A673 (cell line): ENCODE measurements around the gene ME1. TPM values are rescaled to one million over a fixed set of nuclear protein-coding genes. Genes with fewer than 3 reads are reported as not detected.

ENCODE experiments used
- BruUV-seq: library from RNA; stranded (reverse); fragments of 400-500 nt; replicated peaks from 2 replicates; lab custom pipeline; 2021; lab: Mats Ljungman, UMichigan
- CTCF ChIA-PET: fragments of 300-600 bp; sonication (Branson Sonifier 250); formaldehyde crosslinking; loops from one replicate; lab custom pipeline; 2022; ENCODE audit warnings: antibody characterized with exemption; lab: Charles Lee
- POLR2A ChIA-PET: fragments of 300-600 bp; sonication (Branson Sonifier 250); formaldehyde crosslinking; loops from one replicate; lab custom pipeline; 2022; ENCODE audit warnings: antibody characterized with exemption; ENCODE audit not compliant: low non-redundant PET; lab: Charles Lee
- DNase-seq: peaks from one replicate; pipeline ENCODE4 v3.0.0-alpha.2; 2015; ENCODE audit warnings: low spot score
- H3K27ac ChIP-seq: fragments of 200-600 bp; sonication (generic); 2 replicates; pipeline ENCODE4 v1.5.1; 2016; ENCODE audit warnings: mixed run types, low read depth, mild to moderate bottlenecking, mixed read lengths, antibody characterized with exemption, low read length; ENCODE audit not compliant: poor library complexity, severe bottlenecking
- H3K27me3 ChIP-seq: fragments of 200-600 bp; sonication (generic); replicated peaks from 2 replicates; pipeline ENCODE4 v1.6.1; 2017; ENCODE audit warnings: mixed run types, low read depth, mild to moderate bottlenecking, mixed read lengths, antibody characterized with exemption, low read length; ENCODE audit not compliant: insufficient read depth, poor library complexity
- H3K36me3 ChIP-seq: fragments of 200-600 bp; sonication (generic); 2 replicates; pipeline ENCODE4 v1.6.1; 2016; ENCODE audit warnings: mixed run types, mild to moderate bottlenecking, mixed read lengths, antibody characterized with exemption, low read length; ENCODE audit not compliant: insufficient read depth, poor library complexity, severe bottlenecking
- H3K4me1 ChIP-seq: fragments of 200-600 bp; sonication (generic); 2 replicates; pipeline ENCODE4 v1.6.1; 2017; ENCODE audit warnings: mixed run types, mild to moderate bottlenecking, mixed read lengths, antibody characterized with exemption, low read length; ENCODE audit not compliant: insufficient read depth, poor library complexity, severe bottlenecking
- H3K4me3 ChIP-seq: fragments of 200-600 bp; sonication (generic); 2 replicates; pipeline ENCODE4 v1.5.1; 2016; ENCODE audit warnings: low read depth, mixed run types, mild to moderate bottlenecking, mixed read lengths, low read length; ENCODE audit not compliant: poor library complexity, severe bottlenecking
- H3K9me3 ChIP-seq: fragments of 200-600 bp; sonication (generic); 2 replicates; pipeline ENCODE4 v1.6.1; 2016; ENCODE audit warnings: mixed run types, low read depth, mild to moderate bottlenecking, mixed read lengths, antibody characterized with exemption, low read length; ENCODE audit not compliant: poor library complexity, severe bottlenecking
- CTCF ChIP-seq: fragments of 300-800, 200-600 bp; sonication (generic); conservative IDR thresholded peaks from 2 replicates; pipeline ENCODE4 v1.5.1; 2017; ENCODE audit warnings: low read depth, mild to moderate bottlenecking, antibody characterized with exemption, low read length, moderate library complexity, mixed read lengths
- EZH2 ChIP-seq: fragments of 200-600 bp; sonication (generic); IDR thresholded peaks from 2 replicates; pipeline ENCODE4 v1.6.1; 2017; ENCODE audit warnings: borderline replicate concordance, low read depth, mild to moderate bottlenecking, mixed read lengths, antibody characterized with exemption, low read length; ENCODE audit not compliant: poor library complexity, severe bottlenecking
- intact Hi-C: fragments of 100-400 bp; cut with micrococcal nuclease; formaldehyde crosslinking; loops from one replicate; pipeline ENCODE4 v1.10.0; 2022; ENCODE audit not compliant: unreplicated experiment
- total RNA-seq: library from RNA; stranded (reverse); gene quantifications from 2 replicates; pipeline ENCODE4 v1.2.3, GENCODE V29; 2021

Gene ME1
- total RNA-seq, 1 experiment from 2014 or later, result 78.8 TPM

- intact Hi-C loops, result no loop called here
- Histone ChIP-seq H3K4me3 (no peak overlapping the region), H3K27ac (peak overlapping the region; percentile 15), H3K27me3 (no peaks in the 10 kb centered on the region), H3K36me3 (no peaks in the 10 kb centered on the region), H3K4me1 (peaks cover 6% of the 10 kb centered on the region), H3K9me3 (no peaks in the 10 kb centered on the region)
- TF ChIP-seq EZH2 (no peak), CTCF (no peak)
- POLR2A ChIA-PET, result no interaction called here
- no TSS peak for BruUV-seq
- CTCF ChIA-PET, result no interaction called here
- no peak for DNase-seq
These were observed 97.4 kb downstream of the ME1 start for GRCh38 chr6:83333500-83333899.

- CTCF ChIA-PET, result no interaction called here
These were observed 116.2 kb downstream of the ME1 start for GRCh38 chr6:83314693-83315092.

GRCh38 chr6:83313882-83314281 is 117.0 kb downstream of the ME1 start:
- no peak overlapping the region for H3K27ac ChIP-seq
- no peaks in the 10 kb centered on the region for H3K9me3 ChIP-seq
- no peak for TF ChIP-seq CTCF
- no peak for TF ChIP-seq EZH2
- POLR2A ChIA-PET, result no interaction called here
- CTCF ChIA-PET, result no interaction called here
- no peak overlapping the region for H3K4me3 ChIP-seq
- no TSS peak for BruUV-seq
- intact Hi-C loops, result no loop called here
- H3K4me1 ChIP-seq, result no peaks in the 10 kb centered on the region
- H3K36me3 ChIP-seq, result no peaks in the 10 kb centered on the region
- no peak for DNase-seq
- H3K27me3 ChIP-seq, result no peaks in the 10 kb centered on the region

More at GRCh38 chr6:83314693-83315092, 116.2 kb downstream of the ME1 start:
- Histone ChIP-seq H3K4me3 (no peak overlapping the region), H3K27ac (no peak overlapping the region), H3K4me1 (no peaks in the 10 kb centered on the region), H3K36me3 (no peaks in the 10 kb centered on the region), H3K9me3 (no peaks in the 10 kb centered on the region), H3K27me3 (no peaks in the 10 kb centered on the region)
- BruUV-seq, result no TSS peak
- no peak for DNase-seq
- intact Hi-C loops, result no loop called here
- TF ChIP-seq CTCF (no peak), EZH2 (no peak)
- POLR2A ChIA-PET, result no interaction called here
